SW 1271 (cell line): ENCODE results near the gene AQP12A.

Experiments
- DNase-seq, 2 experiments: peaks; one replicate each; lab custom pipeline; 2025; lab: John Stamatoyannopoulos, UW

The AQP12A gene

DNA sequence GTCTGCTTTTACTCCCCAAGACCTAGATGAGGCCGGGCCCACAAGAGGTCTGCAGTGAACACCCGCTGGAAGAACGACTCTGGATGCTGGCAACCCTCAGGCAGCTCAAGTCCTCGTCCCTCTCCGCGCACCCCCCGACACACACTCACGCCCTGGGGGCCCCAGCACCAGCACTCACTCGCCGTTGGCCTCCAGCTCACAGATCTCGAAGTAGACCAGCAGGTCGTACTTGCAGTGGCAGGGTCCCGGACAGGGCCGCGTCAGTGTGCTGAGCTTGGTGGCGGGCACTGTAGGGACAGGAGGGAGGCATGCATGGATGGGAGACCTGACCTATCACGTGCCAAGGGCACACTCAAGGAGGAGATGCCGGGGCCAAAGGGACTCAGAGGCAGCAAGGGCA is 49.4 kb downstream of the AQP12A start:
- no peak for DNase-seq

- DNase-seq, result no peak
Observed at GRCh38 chr2:240742602-240743095, 51.0 kb downstream of the AQP12A start.

GRCh38 chr2:240745456-240745855 is 53.8 kb downstream of the AQP12A start:
- no peak for DNase-seq

GRCh38 chr2:240745962-240746361 is 54.3 kb downstream of the AQP12A start:
- no peak for DNase-seq

DNA sequence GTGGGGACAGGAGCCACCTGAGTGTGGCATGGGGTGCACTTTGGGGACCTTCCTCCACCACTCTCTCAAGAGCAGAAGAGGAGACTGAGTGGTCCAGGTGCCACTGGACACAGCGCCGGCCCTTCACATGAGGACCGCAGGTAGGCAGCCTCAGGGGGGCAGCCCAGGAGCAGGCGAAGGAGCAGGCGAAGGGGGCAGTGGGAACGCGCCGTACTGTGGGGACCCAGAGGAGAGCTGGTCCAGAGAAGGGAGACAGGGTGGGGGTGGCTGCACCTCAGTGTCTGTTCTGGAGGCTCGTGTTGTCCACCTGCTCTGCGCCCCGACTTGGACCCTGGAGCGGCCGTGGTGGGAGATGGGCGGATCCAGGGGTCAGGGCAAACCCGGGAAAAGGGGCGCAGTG is 55.0 kb downstream of the AQP12A start:
- no peak for DNase-seq

GRCh38 chr2:240747256-240747655 is 55.6 kb downstream of the AQP12A start:
- no peak for DNase-seq
